HEK293 (cell line): Measurements from ENCODE around the gene ICAM1.

Source experiments
- CTCF ChIA-PET: fragments of 350-600 bp; formaldehyde crosslinking; extraction: SDS; loops from one replicate; lab custom pipeline; 2021; ENCODE audit warnings: antibody characterized with exemption; lab: Yijun Ruan, JAX
- POLR2A ChIA-PET: fragments of 300-600 bp; formaldehyde crosslinking; extraction: SDS; loops from one replicate; lab custom pipeline; 2020; ENCODE audit warnings: antibody characterized with exemption, inconsistent platforms; lab: Yijun Ruan, JAX
- H3K27ac ChIP-seq: fragments of 200-500 bp; sonication (Bioruptor generic); 2 replicates; pipeline ENCODE4 v1.5.1; 2014; ENCODE audit warnings: low read depth, low read length, control low read depth, inconsistent platforms; ENCODE audit errors: extremely low read depth
- H3K36me3 ChIP-seq, 2 experiments: fragments of 200-500 bp in 1 of 2; sonication (Bioruptor generic) in 1 of 2; 1 replicate in 1 of 2; 2 replicates in 1 of 2; pipeline ENCODE4 v1.5.1; 2014 to 2017; ENCODE audit warnings: inconsistent platforms in 2 of 2, low read length in 2 of 2; ENCODE audit not compliant: control insufficient read depth in 2 of 2, insufficient read depth in 1 of 2
- H3K4me1 ChIP-seq: fragments of 200-500 bp; sonication (Bioruptor generic); 2 replicates; pipeline ENCODE4 v1.5.1; 2014; ENCODE audit warnings: mild to moderate bottlenecking, low read length, inconsistent platforms; ENCODE audit not compliant: control insufficient read depth, insufficient read depth
- H3K4me3 ChIP-seq: 2 replicates; pipeline ENCODE4 v1.5.1; 2011; ENCODE audit warnings: low read depth, mild to moderate bottlenecking, control low read depth, low read length, moderate library complexity
- H3K9me3 ChIP-seq: fragments of 200-500 bp; sonication (Bioruptor generic); 2 replicates; pipeline ENCODE4 v1.5.1; 2014; ENCODE audit warnings: low read depth, low read length, inconsistent platforms; ENCODE audit not compliant: control insufficient read depth, insufficient read depth
- ATF2 ChIP-seq: fragments of 450-650 bp; formaldehyde crosslinking; IDR thresholded peaks from 2 replicates; pipeline ENCODE4 v1.5.1; 2016; ENCODE audit warnings: missing biosample characterization, missing genetic modification characterization, low read depth
- IKZF3 ChIP-seq: fragments of 450-650 bp; IDR thresholded peaks from 2 replicates; pipeline ENCODE4 v1.5.0; 2018; ENCODE audit warnings: missing biosample characterization, mild to moderate bottlenecking, missing genetic modification characterization, moderate library complexity
- OSR2 ChIP-seq: fragments of 450-650 bp; formaldehyde crosslinking; IDR thresholded peaks from 2 replicates; pipeline ENCODE4 v1.5.1; 2016; ENCODE audit warnings: missing biosample characterization, missing genetic modification characterization
- PRDM4 ChIP-seq: fragments of 450-650 bp; formaldehyde crosslinking; IDR thresholded peaks from 2 replicates; pipeline ENCODE4 v1.5.1; 2017; ENCODE audit warnings: missing biosample characterization, missing genetic modification characterization
- ZIC2 ChIP-seq: fragments of 450-650 bp; formaldehyde crosslinking; IDR thresholded peaks from 2 replicates; pipeline ENCODE4 v1.5.1; 2016; ENCODE audit warnings: missing biosample characterization, missing genetic modification characterization
- ZNF114 ChIP-seq: fragments of 450-650 bp; formaldehyde crosslinking; IDR thresholded peaks from 2 replicates; pipeline ENCODE4 v1.5.0; 2017; ENCODE audit warnings: missing biosample characterization, missing genetic modification characterization
- ZNF132 ChIP-seq: fragments of 450-650 bp; formaldehyde crosslinking; IDR thresholded peaks from 2 replicates; pipeline ENCODE4 v1.5.1; 2017; ENCODE audit warnings: missing biosample characterization, missing genetic modification characterization, borderline replicate concordance
- ZNF19 ChIP-seq: fragments of 450-650 bp; formaldehyde crosslinking; IDR thresholded peaks from 2 replicates; pipeline ENCODE4; 2016; ENCODE audit warnings: missing biosample characterization, missing genetic modification characterization, low read depth
- ZNF362 ChIP-seq: fragments of 450-650 bp; formaldehyde crosslinking; IDR thresholded peaks from 2 replicates; pipeline ENCODE4 v1.5.1; 2016; ENCODE audit warnings: missing biosample characterization, missing genetic modification characterization
- ZNF391 ChIP-seq: fragments of 450-650 bp; formaldehyde crosslinking; IDR thresholded peaks from 2 replicates; pipeline ENCODE4 v1.5.1; 2016; ENCODE audit warnings: low read depth, missing biosample characterization, missing genetic modification characterization, borderline replicate concordance
- ZNF623 ChIP-seq: fragments of 450-650 bp; formaldehyde crosslinking; IDR thresholded peaks from 2 replicates; pipeline ENCODE4 v1.5.1; 2016; ENCODE audit warnings: missing biosample characterization, missing genetic modification characterization
- ZNF785 ChIP-seq: fragments of 450-650 bp; formaldehyde crosslinking; IDR thresholded peaks from 2 replicates; pipeline ENCODE4 v1.5.1; 2016; ENCODE audit warnings: missing biosample characterization, missing genetic modification characterization
- ZSCAN18 ChIP-seq: fragments of 450-650 bp; formaldehyde crosslinking; IDR thresholded peaks from 2 replicates; pipeline ENCODE4 v1.5.1; 2016; ENCODE audit warnings: missing biosample characterization, missing genetic modification characterization

ICAM1 gene

GRCh38 chr19:10251792-10252694 is 18.9 kb upstream of the ICAM1 start, which contains the start of gene MRPL4 (continued):
- TF ChIP-seq ZSCAN18 (tag by site-specific recombination) (peak; percentile 84; the same call in 1 of the 2 replicates), OSR2 (tag by site-specific recombination) (peak; percentile 63)

GRCh38 chr19:10252707-10253106 is 18.2 kb upstream of the ICAM1 start:
- ChIA-PET POLR2A (interaction anchor here (1.6 kb wide), 1 partner anchor 58 kb away, joined by 6 read pairs; the partner anchor contains the start of gene DNMT1), CTCF (interaction anchor here (1.1 kb wide), 1 partner anchor 150 kb away, joined by 4 read pairs; the partner anchor contains the start of gene ANGPTL6)
- H3K27ac ChIP-seq, result peak overlapping the region; percentile 26; the same call in 1 of the 2 replicates

GRCh38 chr19:10254244-10254643 is 16.7 kb upstream of the ICAM1 start:
- Histone ChIP-seq H3K4me3 (no peak overlapping the region), H3K27ac (no peak overlapping the region), H3K9me3 (no peaks in the 10 kb centered on the region), H3K36me3 (peaks cover 25 to 55% of the 10 kb centered on the region in 2 experiments; a peak in 2 of 3 replicates), H3K4me1 (no peaks in the 10 kb centered on the region)
- ChIA-PET CTCF (interaction anchor here (0.6 to 1.6 kb wide), 3 partner anchors 131 to 324 kb away, joined by 3 to 5 read pairs (median 5); no protein-coding TSS in a partner anchor), POLR2A (interaction anchor here (0.6 to 0.9 kb wide), 2 partner anchors 37 to 133 kb away, joined by 3 read pairs; no protein-coding TSS in a partner anchor)
- TF ChIP-seq IKZF3 (tag by site-specific recombination) (no peak), ZNF623 (tag by site-specific recombination) (peak; percentile 97)

More at GRCh38 chr19:10252707-10253106, 18.2 kb upstream of the ICAM1 start:
- TF ChIP-seq ZNF19 (tag by site-specific recombination) (no peak), PRDM4 (no peak), ZNF362 (tag by site-specific recombination) (no peak), ZIC2 (tag by site-specific recombination) (no peak), ZNF114 (tag by site-specific recombination) (no peak), ATF2 (tag by site-specific recombination) (peak; percentile 77), ZNF391 (tag by site-specific recombination) (no peak), ZNF132 (tag by site-specific recombination) (no peak), ZNF785 (tag by site-specific recombination) (no peak)
- Histone ChIP-seq H3K4me1 (no peaks in the 10 kb centered on the region), H3K9me3 (no peaks in the 10 kb centered on the region), H3K4me3 (peak overlapping the region; percentile 100), H3K36me3 (peaks cover 21 to 41% of the 10 kb centered on the region in 2 experiments; a peak in 2 of 3 replicates)
